GM18517 (cell line): ENCODE results near the gene NKX2-4.
"Not testable (repeated sequence)": the region's sequence is repeated elsewhere in the genome, so short reads cannot be mapped to it uniquely, and the experiment has no call there.

Experiments used
- ATAC-seq: cut with Tn5 transposase; IDR thresholded peaks from one replicate; pipeline ENCODE4 v1.9.1; 2021; ENCODE audit warnings: mild to moderate bottlenecking, moderate library complexity; ENCODE audit not compliant: unreplicated experiment

Gene NKX2-4

DNA sequence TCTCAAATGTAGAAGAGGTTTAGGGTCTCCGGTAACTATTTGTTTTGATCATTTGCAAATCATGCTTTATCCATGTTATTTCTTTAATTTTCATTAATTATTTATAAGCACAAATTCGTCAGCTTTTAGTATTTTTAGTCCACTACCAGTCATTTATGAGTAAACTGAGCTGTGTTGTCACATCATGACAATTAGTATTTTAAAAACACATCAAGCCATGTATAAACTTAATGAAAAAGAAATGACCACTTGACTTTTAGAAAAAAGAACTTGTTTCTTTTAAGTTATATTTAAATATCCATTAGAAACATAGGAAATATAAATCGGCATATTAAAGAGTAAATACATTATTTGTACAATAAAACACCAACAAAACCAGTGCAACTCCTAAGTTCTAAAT, 2.8 kb downstream of the NKX2-4 start:
- no peak for ATAC-seq

DNA sequence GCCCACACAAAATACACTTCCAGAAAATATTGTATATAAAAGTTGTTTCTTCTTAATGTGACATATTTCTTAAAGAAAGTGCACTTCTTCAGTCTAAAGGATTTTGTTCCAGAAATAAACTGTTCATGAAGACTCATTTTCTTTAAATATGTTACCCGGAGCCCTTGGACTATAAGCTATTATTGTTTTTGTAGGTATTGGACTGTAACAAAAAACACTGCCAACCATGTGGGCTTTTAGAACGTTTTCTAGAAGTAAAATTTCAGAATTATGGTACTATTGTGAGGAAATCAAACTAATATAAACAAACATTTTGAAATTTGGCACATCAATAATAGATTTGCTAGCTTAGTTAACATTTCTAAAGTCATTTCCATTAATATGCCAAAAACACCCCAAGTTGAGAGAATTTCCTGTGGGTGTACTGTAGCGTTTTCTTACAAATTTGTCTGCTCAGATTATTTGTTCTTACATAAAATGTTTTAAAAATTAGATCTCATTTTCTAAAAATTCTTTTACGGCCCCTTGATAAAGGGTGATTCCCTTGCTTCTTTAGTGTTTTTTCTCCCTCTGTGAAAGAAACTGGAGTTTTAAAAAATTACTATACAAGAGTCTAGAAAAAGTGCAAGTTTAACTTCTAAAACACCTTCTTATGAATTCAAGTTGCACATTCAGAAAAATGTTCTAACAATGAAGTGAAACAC, 3.4 kb downstream of the NKX2-4 start:
- no peak for ATAC-seq

DNA sequence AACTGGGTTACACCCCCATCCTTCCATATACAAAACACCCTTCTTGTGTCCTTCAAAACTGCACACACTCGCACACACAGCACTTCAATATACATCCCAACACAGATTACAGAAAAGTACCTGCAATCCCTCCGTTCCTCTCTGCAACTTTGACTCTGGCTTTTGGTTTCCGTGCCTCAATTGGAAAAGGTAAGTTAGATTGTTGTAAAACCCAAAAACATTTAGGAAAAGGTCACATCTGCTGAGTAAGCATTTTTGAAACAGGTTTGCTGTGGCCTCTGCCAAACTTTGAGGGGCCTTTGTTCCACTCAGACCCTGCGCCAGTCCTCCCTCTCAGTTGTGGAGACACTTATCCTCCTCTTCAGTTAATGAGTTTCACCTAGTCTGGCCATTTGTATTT, 4.2 kb downstream of the NKX2-4 start:
- ATAC-seq: no peak

DNA sequence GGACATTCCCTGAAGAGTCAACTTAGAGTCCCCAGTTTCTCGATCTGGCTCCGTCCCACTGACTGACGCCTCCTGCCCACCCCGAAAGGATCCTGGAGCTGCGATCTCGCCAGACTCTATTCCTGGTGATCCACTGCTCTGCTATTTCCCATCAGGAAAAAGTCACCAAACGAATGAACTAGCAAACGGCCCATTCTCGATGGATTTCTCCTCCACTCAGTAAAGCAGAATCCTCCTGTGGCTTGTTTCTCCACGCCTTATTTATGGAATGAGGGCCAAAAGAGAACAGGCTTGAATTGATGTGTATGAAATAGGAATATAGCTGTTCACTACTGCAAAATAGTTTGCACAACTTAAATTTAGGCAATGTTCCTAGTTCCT, 5.4 kb downstream of the NKX2-4 start:
- no peak for ATAC-seq

DNA sequence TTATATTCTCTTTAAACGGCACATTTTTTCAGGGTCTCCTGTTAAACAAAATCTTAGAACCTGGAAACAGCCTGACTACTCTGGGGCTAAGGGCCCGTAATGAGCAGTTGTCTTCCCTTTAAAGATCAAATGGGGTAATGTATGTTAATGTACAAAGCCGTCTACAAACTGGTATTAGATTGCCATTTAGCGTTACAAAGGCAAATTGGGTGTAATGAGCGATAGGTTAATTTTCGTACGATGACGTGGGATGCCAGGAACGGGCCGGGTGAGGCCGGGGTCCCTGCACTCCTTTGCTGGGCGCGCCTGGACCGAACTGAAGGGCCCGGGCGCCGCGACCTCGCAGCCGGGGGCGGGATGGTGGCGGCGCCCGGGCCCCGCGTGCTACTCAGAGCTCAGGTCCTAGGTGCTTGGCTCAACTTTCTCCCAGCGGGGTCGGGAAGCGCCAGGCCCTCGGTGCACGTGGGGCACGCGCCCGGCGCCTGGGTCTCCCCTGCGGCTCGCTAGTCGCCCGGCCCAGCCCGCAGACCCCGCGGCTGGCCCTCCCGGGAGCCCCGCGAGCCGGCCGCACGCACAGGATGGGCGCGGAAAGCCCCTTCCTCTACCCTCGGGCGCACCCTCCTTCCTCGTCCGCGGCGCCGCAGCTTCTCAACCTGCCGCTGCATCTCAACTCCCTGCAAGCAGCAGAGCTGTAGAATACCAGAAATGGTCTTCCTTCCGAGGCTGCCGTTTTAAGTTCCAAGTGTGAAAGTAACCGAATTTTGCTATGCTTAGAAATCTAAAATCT, 5.9 kb downstream of the NKX2-4 start:
- no peak for ATAC-seq

DNA sequence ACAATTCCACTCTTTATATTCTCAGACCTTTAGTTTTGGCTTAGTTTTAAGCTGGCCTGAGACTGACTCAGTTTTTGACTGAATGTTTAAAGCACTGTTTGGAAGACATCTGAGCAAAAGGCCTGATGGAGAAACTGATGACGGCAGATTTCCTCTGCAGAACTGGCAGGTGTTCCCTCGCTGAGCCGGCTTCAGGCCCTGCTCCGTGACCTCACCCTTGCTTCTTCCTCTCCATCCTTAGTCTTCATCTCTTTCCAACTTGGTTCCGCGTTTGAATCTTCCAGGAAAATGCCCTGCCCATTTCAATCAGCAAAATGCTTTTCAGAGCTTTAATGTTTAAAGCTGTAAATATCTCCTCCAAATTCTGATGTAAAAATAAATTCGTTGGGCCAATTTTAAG, 6.6 kb downstream of the NKX2-4 start:
- no peak for ATAC-seq

DNA sequence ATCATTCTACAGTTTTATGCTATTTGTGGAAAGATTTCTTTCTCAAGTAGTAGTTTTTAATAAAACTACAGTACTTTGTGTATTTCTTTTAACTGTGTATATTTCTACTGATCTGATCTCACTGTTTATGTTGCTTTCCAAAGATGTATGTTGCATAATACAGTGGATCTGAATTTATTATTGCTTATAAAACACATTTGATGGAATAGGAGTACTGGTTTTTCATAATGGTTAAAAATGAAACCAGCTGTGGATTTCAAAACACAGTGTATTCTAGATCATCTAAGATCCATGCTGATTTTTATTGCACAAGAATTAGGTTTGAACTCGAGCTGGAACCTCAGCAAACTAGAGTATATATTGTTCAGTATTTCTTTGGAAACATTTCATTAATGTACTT, 8.0 kb downstream of the NKX2-4 start:
- no peak for ATAC-seq

DNA sequence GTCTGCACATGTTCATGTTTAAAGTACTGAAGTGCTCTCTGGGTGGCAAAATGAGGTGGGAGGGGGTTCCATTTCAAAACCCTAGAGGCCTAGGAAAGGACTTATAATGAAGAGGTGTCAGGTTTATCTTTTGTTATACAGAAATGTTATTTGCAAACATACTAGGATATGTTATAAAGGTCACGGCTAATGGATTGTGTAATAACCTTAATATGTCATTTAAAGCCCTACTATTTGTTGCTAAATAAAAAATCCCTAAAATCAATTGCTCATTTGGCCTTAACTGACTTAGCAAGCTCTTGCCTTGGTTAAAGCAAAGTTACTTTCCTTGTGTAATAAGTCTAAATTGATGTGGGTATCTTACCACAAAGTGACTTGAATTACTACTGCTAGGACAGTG, 8.8 kb downstream of the NKX2-4 start:
- no peak for ATAC-seq

DNA sequence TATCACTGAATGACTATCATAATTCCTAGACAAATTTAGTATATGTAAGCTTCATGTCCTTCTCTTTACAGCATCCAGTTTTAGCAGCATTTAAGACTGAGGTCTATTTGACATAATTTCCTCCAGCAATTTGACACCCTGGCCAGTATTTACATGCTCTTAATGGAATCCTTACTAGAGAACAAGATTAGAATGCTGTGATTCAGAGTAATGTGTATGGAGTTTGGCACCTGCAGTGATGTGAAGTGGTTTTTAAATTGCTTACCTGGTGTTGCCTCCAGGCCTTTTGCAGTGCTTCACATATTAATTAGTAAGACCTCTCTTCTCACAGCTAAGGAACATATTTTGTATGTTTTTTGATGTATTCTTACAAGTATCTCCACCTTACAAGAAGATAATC, 9.8 kb downstream of the NKX2-4 start:
- ATAC-seq: no peak

DNA sequence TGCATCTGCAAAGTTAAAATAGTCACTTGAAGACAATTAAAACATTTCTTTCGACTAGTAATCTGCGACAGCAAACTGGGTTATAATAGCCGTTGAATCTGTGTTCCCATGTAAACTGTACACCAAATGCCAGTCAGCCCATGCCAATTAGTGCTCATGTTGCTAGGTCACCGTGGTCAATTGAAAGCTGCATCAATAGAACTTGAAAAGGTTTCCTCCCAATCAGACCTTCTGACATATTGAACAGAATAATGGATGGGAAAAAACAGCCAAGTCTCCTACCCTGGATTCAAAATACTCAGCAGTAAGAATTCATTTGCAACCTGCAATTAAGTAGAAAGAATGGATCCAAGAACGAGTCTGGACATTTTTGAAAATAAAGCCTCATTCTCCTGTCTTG, 11.2 kb downstream of the NKX2-4 start:
- ATAC-seq: no peak

DNA sequence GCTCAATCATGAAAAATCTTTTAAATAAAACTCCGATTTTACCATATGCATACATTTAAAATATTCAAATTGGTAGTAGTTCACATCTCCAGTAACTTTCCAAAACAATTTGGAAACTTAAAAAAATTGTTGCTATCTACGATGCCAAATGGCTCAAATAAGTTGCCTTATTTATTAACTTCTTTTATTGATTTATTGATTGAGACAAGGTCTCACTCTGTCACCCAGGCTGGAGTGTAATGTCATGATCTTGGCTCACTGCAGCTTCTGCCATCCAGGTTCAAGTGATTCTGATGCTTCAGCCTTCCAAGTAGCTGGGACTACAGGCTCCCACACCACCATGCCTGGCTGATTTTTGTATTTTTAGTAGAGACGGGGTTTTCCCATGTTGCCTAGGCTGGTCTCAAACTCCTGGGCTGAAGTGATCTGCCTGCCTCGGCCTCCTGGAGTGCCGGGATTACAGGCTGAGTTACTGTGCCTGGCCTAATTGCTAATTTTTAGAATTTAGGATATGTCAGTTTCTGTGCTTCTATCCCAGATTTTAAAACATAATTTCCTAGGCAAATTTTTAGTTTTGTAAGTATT, 12.9 kb downstream of the NKX2-4 start:
- no peak for ATAC-seq

DNA sequence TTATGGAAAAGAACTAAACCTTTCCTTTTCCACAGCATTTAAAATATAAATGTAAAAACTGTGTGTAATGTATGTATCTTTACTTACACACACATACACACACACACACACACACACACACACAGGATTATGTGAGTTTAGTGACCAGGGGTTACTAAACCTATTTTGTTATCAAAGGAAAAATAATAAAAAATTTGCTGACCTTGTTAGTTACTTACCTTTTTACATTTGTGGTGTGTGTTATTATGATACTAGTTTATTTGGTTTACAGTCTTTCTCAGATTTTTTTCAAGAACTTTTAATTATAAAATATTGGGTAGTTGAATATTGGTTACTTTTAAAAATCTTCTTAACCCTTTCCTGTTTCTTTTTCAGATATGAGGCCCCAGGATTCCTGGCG, 15.7 kb downstream of the NKX2-4 start:
- ATAC-seq: no peak

DNA sequence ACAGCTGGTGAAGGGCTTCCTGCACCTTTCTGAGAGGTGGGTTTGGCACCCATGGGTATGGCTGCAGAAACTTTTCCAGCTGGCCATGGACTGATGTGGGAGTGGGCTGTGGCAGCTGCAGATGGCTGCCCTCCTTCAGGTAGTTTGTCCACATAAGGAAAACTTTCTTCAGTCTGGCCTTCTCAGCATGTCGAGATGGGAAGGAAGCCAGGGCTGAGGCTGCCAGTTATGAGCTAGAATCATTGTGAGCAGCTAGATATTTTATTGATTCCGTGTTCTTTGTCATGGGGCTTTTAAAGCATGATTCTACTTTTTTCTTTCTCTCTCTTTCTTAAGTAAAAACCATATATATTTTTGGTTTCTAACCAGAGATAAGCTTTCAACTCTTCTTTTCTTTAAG, 16.6 kb downstream of the NKX2-4 start:
- no peak for ATAC-seq

DNA sequence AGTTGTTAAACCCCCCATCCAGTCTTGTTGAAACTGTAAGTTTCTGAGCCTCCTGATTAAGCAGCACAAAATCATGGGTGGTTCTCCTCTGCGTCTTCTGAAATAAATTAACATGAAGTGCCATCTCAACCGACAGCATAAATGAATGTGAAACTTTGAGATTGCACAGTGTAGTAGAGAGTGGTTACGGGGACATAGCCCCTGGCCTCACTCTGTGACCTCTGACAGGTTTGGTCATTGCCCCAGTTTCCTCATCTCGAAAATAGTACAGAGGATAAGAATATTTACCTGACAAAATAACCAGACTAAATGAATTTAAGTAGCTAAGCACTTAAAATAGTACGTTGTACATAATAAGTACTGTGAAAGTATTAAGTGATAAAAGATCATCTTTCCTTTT, 19.1 kb downstream of the NKX2-4 start:
- ATAC-seq: no peak

DNA sequence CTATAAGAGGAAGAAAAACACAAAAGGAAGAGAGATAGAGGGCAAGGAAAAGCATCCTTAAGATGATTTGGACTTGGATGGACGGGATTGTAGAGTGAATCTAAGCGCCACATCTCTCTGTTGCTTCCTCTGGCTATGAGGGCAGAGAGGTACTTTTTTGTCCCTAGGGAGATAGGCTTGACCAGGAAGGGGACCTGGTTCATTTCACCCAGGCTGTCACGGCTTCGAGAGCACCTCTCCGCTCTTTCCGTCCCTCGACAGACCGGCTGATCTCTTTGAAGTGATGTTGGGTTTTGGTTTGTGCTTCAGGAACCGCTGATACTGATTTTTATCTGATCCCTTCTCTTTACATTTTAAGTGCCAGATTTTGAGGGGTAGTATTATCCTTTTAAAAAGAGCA, 19.6 kb downstream of the NKX2-4 start:
- no peak for ATAC-seq

DNA sequence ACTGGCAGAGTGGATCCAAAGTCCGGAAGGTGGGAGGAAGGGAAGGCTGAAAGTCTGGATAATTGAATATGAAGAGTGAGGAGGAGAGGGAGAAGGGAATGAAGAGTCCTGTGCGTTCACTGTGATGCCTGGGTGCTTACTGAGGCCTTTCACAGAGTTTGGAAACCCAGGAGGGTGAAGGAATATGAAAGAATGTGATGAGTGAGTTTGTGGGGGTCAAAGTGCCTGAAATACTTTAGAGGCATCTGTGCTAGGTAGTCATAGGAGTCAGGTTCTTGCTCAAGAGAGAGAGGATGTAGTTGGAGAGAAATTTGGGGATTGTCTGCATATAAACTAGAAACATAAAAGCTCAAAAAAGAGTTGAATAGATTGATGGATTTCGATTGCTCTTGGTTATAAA, 20.7 kb downstream of the NKX2-4 start:
- ATAC-seq: no peak

DNA sequence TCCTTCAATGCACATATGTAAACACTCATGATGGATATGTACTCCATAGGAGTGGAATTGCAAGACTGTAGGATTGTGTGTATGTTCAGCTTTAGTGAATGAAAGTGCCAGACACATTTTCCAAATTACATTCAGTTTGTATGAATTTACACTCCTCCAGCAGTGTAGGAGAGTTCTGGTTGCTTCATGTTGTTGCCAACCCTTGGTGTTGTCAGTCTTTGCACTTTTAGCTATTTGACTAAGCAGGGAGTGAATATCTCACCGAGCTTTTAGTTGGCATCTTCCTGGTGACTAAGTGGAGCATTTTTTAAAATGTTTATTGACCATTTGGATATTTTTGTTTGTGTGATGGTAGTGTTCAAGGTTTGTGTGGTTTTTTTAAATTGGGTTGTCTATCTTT, 23.9 kb downstream of the NKX2-4 start:
- no peak for ATAC-seq

DNA sequence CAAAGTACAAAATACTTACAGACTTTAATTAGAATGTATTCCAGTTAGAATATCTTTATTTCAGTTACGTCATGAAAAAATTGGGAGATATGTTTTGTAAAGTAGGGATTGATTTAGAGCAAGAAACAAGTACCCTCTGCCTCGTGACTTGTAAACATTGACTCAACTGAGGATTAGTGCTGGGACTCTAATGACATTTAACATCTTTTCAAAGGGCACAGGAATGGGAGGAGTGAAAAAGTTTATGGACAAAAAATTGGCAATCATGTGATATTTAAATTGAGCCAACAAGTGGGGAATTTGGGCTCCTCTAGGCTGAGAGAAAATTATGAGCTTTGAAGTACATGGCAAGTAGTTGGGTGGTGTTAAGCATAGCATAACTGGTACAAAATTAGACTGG, 25.3 kb downstream of the NKX2-4 start:
- no peak for ATAC-seq

DNA sequence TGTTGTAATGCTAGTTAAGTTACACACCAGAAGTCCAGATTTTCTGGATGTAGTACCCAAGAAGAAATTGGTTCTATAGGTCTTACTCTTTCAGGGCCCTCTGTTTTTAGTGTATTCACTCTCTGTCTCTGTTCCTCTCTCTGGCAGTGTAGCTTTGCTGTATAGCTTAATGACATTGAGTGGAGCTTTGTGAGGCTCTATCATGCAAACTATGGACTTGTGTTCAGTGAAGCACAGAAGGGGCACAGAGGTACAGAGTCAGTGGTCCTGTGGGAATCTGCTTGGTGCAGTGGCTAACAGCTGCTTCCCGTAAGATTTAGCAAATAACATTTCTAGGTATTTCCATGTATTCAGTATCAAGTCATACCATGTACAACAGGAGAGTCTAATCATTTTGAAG, 26.1 kb downstream of the NKX2-4 start:
- no peak for ATAC-seq

DNA sequence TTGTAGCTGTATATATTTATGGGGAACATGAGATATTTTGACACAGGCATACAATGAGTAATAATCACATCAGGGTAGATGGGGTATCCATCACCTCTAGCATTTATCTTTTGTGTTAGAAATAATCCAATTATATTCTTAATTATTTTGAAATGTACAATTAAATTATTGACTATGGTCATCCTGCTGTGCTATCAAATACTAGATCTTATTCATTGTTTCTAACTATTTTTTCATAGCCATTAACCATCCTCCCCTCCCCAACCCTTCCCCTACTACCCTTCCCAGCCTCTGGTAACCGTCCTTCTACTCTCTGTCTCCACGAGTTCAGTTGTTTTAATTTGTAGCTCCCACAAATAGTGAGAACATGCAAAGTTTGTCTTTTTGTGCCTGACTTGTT, 28.5 kb downstream of the NKX2-4 start:
- no peak for ATAC-seq

DNA sequence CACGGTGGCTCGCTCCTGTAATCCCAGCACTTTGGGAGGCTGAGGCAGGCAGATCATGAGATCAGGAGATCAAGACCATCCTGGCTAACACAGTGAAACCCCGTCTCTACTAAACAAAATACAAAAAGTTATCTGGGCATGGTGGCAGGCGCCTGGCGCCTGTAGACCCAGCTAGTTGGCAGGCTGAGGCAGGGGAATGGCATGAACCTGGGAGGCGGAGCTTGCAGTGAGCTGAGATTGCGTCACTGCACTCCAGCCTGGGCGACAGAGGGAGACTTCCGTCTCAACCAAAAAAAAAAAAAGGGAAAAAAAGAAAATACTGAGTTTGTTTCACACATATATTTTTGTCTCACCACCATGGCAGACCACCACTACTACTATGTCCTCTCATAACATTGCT, 31.1 kb downstream of the NKX2-4 start:
- not testable (repeated sequence) for ATAC-seq

DNA sequence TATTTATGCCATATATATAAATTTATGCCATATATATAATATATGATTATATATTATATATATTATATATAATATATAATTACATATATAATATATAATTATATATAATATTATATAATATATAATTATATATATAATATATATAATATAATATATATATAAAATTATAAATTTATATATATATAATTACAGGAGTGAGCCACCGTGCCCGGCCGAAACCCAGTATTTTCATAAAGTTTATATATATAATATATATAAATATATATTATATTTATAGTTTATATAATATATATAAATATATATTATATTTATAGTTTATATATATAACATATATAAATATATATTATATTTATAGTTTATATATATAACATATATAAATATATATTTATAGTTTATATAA, 31.6 kb downstream of the NKX2-4 start:
- ATAC-seq: no peak
